H1 (cell line): ENCODE data around the gene PSMB3. TPM values are rescaled to one million over a fixed set of nuclear protein-coding genes. Genes with fewer than 3 reads are reported as not detected.

Experiments used
- CTCF ChIA-PET: fragments of 300-600 bp; sonication (Branson Sonifier 250); formaldehyde crosslinking; loops from one replicate; lab custom pipeline; 2021; ENCODE audit not compliant: partially characterized antibody; lab: Charles Lee
- POLR2A ChIA-PET: fragments of 300-600 bp; sonication (Branson Sonifier 250); formaldehyde crosslinking; loops from one replicate; lab custom pipeline; 2021; ENCODE audit warnings: inconsistent platforms; ENCODE audit not compliant: partially characterized antibody; lab: Charles Lee
- DNase-seq, 2 experiments: peaks; one replicate each; pipeline versions ENCODE4 v3.0.0 to v3.0.0-alpha.2; 2010 to 2022; ENCODE audit warnings: low spot score in 2 of 2, low read depth in 1 of 2, mixed read lengths in 1 of 2
- FAIRE-seq: peaks from 2 replicates; lab custom pipeline; 2011; peaks lifted over from hg19 to GRCh38; lab: Jason Lieb, UNC
- H2AFZ ChIP-seq: 2 replicates; pipeline ENCODE4 v1.8.1; 2012; ENCODE audit warnings: low read length, inconsistent platforms
- H2AK5ac ChIP-seq: 2 replicates; pipeline ENCODE4 v1.6.1; 2013; ENCODE audit warnings: low read depth, low read length
- H2BK120ac ChIP-seq: replicated peaks from 2 replicates; pipeline ENCODE3; 2013; ENCODE audit warnings: low read depth, low read length, inconsistent platforms
- H2BK12ac ChIP-seq: 2 replicates; pipeline ENCODE4 v1.6.1; 2013; ENCODE audit warnings: low read depth, low read length
- H2BK15ac ChIP-seq: 2 replicates; pipeline ENCODE4 v1.6.1; 2013; ENCODE audit warnings: low read length
- H2BK20ac ChIP-seq: 2 replicates; pipeline ENCODE4 v1.6.1; 2013; ENCODE audit warnings: low read length
- H2BK5ac ChIP-seq: 2 replicates; pipeline ENCODE4 v1.6.1; 2013; ENCODE audit warnings: low read depth, low read length
- H3K14ac ChIP-seq: 2 replicates; pipeline ENCODE4 v1.6.1; 2013; ENCODE audit warnings: inconsistent platforms; ENCODE audit not compliant: insufficient read length
- H3K18ac ChIP-seq: 2 replicates; pipeline ENCODE4 v1.6.1; 2013; ENCODE audit warnings: low read length; ENCODE audit errors: extremely low read depth
- H3K23ac ChIP-seq: 2 replicates; pipeline ENCODE4 v1.6.1; 2013; ENCODE audit warnings: inconsistent platforms; ENCODE audit not compliant: insufficient read length
- H3K23me2 ChIP-seq: 2 replicates; pipeline ENCODE4 v1.6.1; 2013; ENCODE audit warnings: low read depth, low read length
- H3K27ac ChIP-seq: 2 replicates; pipeline ENCODE4 v1.6.1; 2011; ENCODE audit warnings: low read depth, low read length, inconsistent platforms
- H3K27me3 ChIP-seq, 4 experiments: replicated peaks in 1 of 4; 1 replicate in 1 of 4; 2 replicates in 3 of 4; pipeline versions ENCODE4 v1.6.1 to v1.8.1; 2011 to 2013; ENCODE audit warnings: low read length in 3 of 4, mild to moderate bottlenecking in 3 of 4, inconsistent platforms in 2 of 4, mixed read lengths in 2 of 4, moderate library complexity in 1 of 4; ENCODE audit not compliant: control insufficient read depth in 3 of 4, insufficient read depth in 3 of 4; ENCODE audit errors: extremely low read depth in 1 of 4
- H3K36me3 ChIP-seq, 4 experiments: 2 replicates each; pipeline versions ENCODE4 v1.6.1 to v1.8.1; 2011 to 2013; ENCODE audit warnings: mild to moderate bottlenecking in 4 of 4, low read length in 3 of 4, moderate library complexity in 2 of 4, control low read depth in 1 of 4, inconsistent platforms in 1 of 4; ENCODE audit not compliant: insufficient read depth in 4 of 4, control insufficient read depth in 2 of 4
- H3K4ac ChIP-seq: replicated peaks from 2 replicates; pipeline ENCODE3; 2013; ENCODE audit warnings: low read length, low read depth, mixed read lengths, inconsistent platforms; ENCODE audit not compliant: insufficient read length
- H3K4me1 ChIP-seq, 4 experiments: replicated peaks in 1 of 4; 1 replicate in 1 of 4; 2 replicates in 3 of 4; pipeline versions ENCODE4 v1.6.1 to v1.8.1; 2011 to 2013; ENCODE audit warnings: low read length in 3 of 4, inconsistent platforms in 2 of 4, mixed read lengths in 1 of 4; ENCODE audit not compliant: insufficient read depth in 4 of 4, control insufficient read depth in 3 of 4
- H3K4me2 ChIP-seq, 2 experiments: 2 replicates each; pipeline versions ENCODE4 v1.6.1 to v1.8.1; 2011 to 2013; ENCODE audit warnings: low read depth in 2 of 2, low read length in 2 of 2, control low read depth in 1 of 2, inconsistent platforms in 1 of 2, mild to moderate bottlenecking in 1 of 2; ENCODE audit not compliant: insufficient read depth in 1 of 2
- H3K4me3 ChIP-seq, 4 experiments: fragments of 200-600, 300-600 bp in 1 of 4; sonication (generic), shearing (Covaris generic), sonication (Bioruptor Twin) in 1 of 4; 2 replicates each; pipeline versions ENCODE4 v1.5.1 to v1.8.1; 2011 to 2016; ENCODE audit warnings: low read length in 4 of 4, low read depth in 3 of 4, control low read depth in 2 of 4, inconsistent platforms in 2 of 4, mild to moderate bottlenecking in 2 of 4, mixed read lengths in 1 of 4, moderate library complexity in 1 of 4; ENCODE audit not compliant: insufficient read depth in 2 of 4; ENCODE audit errors: extremely low read depth in 1 of 4
- H3K56ac ChIP-seq: replicated peaks from 2 replicates; pipeline ENCODE3; 2013; ENCODE audit warnings: low read depth, mild to moderate bottlenecking, mixed read lengths, low read length, inconsistent platforms; ENCODE audit not compliant: insufficient read length
- H3K79me1 ChIP-seq: 2 replicates; pipeline ENCODE4 v1.6.1; 2013; ENCODE audit warnings: low read depth, low read length, control low read depth
- H3K79me2 ChIP-seq, 2 experiments: 2 replicates each; pipeline versions ENCODE4 v1.6.1 to v1.8.1; 2012 to 2013; ENCODE audit warnings: low read length in 2 of 2, mild to moderate bottlenecking in 2 of 2, inconsistent platforms in 1 of 2; ENCODE audit not compliant: insufficient read depth in 2 of 2, control insufficient read depth in 1 of 2
- H3K9ac ChIP-seq, 4 experiments: replicated peaks in 1 of 4; 1 replicate in 1 of 4; 2 replicates in 3 of 4; pipeline versions ENCODE4 v1.6.1 to v1.8.1; 2011 to 2013; ENCODE audit warnings: low read depth in 3 of 4, low read length in 3 of 4, control low read depth in 2 of 4, mild to moderate bottlenecking in 2 of 4, moderate library complexity in 2 of 4, inconsistent platforms in 1 of 4; ENCODE audit errors: extremely low read depth in 1 of 4
- H3K9me3 ChIP-seq, 2 experiments: 2 replicates each; pipeline versions ENCODE4 v1.6.1 to v1.8.1; 2012 to 2013; ENCODE audit warnings: mild to moderate bottlenecking in 2 of 2, moderate library complexity in 2 of 2, control low read depth in 1 of 2, inconsistent platforms in 1 of 2, low read depth in 1 of 2, low read length in 1 of 2, mixed read lengths in 1 of 2; ENCODE audit not compliant: insufficient read depth in 2 of 2
- H4K20me1 ChIP-seq, 2 experiments: replicated peaks in 1 of 2; 2 replicates each; pipeline versions ENCODE3 to v1.8.1; 2011 to 2013; ENCODE audit warnings: inconsistent platforms in 2 of 2, low read length in 2 of 2, mild to moderate bottlenecking in 1 of 2; ENCODE audit not compliant: insufficient read depth in 2 of 2, control insufficient read depth in 1 of 2
- H4K5ac ChIP-seq: 2 replicates; pipeline ENCODE4 v1.6.1; 2013; ENCODE audit warnings: low read length, low read depth, mixed read lengths, inconsistent platforms; ENCODE audit not compliant: insufficient read length
- H4K8ac ChIP-seq: 2 replicates; pipeline ENCODE4 v1.8.0; 2013; ENCODE audit warnings: mild to moderate bottlenecking, moderate library complexity, low read length, inconsistent platforms; ENCODE audit not compliant: insufficient read depth; ENCODE audit errors: extremely low read depth
- H4K91ac ChIP-seq: replicated peaks from 2 replicates; pipeline ENCODE3; 2013; ENCODE audit warnings: low read length, mixed read lengths, inconsistent platforms; ENCODE audit not compliant: insufficient read length
- BACH1 ChIP-seq: IDR thresholded peaks from 2 replicates; pipeline ENCODE4 v1.6.1; 2012; ENCODE audit warnings: low read length, improper control_type of control experiment
- WGBS, 2 experiments: shearing (Covaris generic) in 1 of 2; methylation state at CpG; one replicate each; pipeline versions ENCODE4 v1.1.6 to v1.1.7; 2013 to 2015; ENCODE audit warnings: low lambda C conversion rate in 2 of 2, mixed read lengths in 2 of 2, inconsistent platforms in 1 of 2, low coverage in 1 of 2, missing lambda C conversion rate in 1 of 2; ENCODE audit not compliant: insufficient replicate concordance in 2 of 2, insufficient coverage in 1 of 2, insufficient read length in 1 of 2; ENCODE audit errors: extremely low coverage in 1 of 2, missing lambda C conversion rate in 1 of 2; 5-methylcytosine and 5-hydroxymethylcytosine counted together
- polyA plus RNA-seq, 7 experiments: library from polyadenylated mRNA; depleted of rRNA in 3 of 7; stranded (reverse) in 5 of 7; unstranded in 2 of 7; fragments of >200 nt in 5 of 7; fragments of 200-250 nt in 2 of 7; gene quantifications; 1 replicate in 5 of 7; 2 replicates in 1 of 7; 4 replicates in 1 of 7; pipeline versions ENCODE4 v1.2.1 to v1.2.3, GENCODE V29; 2011 to 2013; ENCODE audit warnings: missing spikeins in 2 of 7, mixed read lengths in 2 of 7
- total RNA-seq: library from RNA; stranded (reverse); fragmentation: NEBNext Ultra II Directional; extraction: Animal tissue kit (Norgen Biotek cat#: 25700); gene quantifications from 2 replicates; pipeline ENCODE4 v1.2.1, GENCODE V29; 2021

The PSMB3 gene
- total and polyA plus RNA-seq, 2 of the 8 experiments (the other 6 are each of a cell fraction or from before 2014, with no cell fraction given), result 291 to 914 TPM

- Histone ChIP-seq H4K91ac (no peak overlapping the region), H3K4me2 (no peak overlapping the region), H3K79me1 (no peaks in the 10 kb centered on the region; the same call in 1 of the 2 replicates), H3K4me1 (no peaks in the 10 kb centered on the region), H3K23me2 (no peaks in the 10 kb centered on the region), H4K20me1 (peaks cover 0 to 5% of the 10 kb centered on the region in 2 experiments), H2BK12ac (no peak overlapping the region), H4K8ac (no peak overlapping the region), H3K27ac (no peak overlapping the region), H3K18ac (no peak overlapping the region), H2BK120ac (no peak overlapping the region), H2BK5ac (no peak overlapping the region), H3K23ac (no peak overlapping the region), H3K27me3 (no peaks in the 10 kb centered on the region), H2BK15ac (no peak overlapping the region), H3K4ac (no peak overlapping the region), H2BK20ac (no peak overlapping the region), H3K36me3 (peaks cover 21 to 83% (median 68%) of the 10 kb centered on the region in 4 experiments), H3K79me2 (no peaks in the 10 kb centered on the region), H3K14ac (no peak overlapping the region), H3K56ac (no peak overlapping the region), H3K9me3 (no peaks in the 10 kb centered on the region), H4K5ac (no peak overlapping the region), H2AFZ (no peak overlapping the region), H3K4me3 (no peak overlapping the region), H3K9ac (no peak overlapping the region), H2AK5ac (no peak overlapping the region)
- ChIA-PET POLR2A (interaction anchor here (1.0 to 2.7 kb wide), 4 partner anchors 10 to 16 kb away, joined by 3 to 10 read pairs (median 4); no protein-coding TSS in a partner anchor), CTCF (interaction anchor here (0.8 to 1.9 kb wide), 3 partner anchors 11 to 16 kb away, joined by 3 to 6 read pairs (median 3); no protein-coding TSS in a partner anchor)
- FAIRE-seq (no peak), DNase-seq (no peak)
- WGBS, 2 experiments, result 86% methylated on average over 7 of the region's 7 CpGs; no CpG with 5 or more reads in 1 of the 2 experiments
- TF ChIP-seq BACH1, result no peak
These were observed 25.2 kb downstream of the PSMB3 start for GRCh38 chr17:38777641-38778250.
